Natural killer cell (primary cell): Measurements from ENCODE around the gene NFIB. TPM values are rescaled to one million over a fixed set of nuclear protein-coding genes. Genes with fewer than 3 reads are reported as not detected.

ENCODE experiments used
- ATAC-seq, 3 donors: fragments of 150-1000 bp in 2 of 3; fragments of 200-7000 bp in 1 of 3; cut with Tn5 transposase; 1 replicate in 1 of 3; 2 replicates in 2 of 3; pipeline ENCODE4 v1.10.0; 2021; ENCODE audit warnings: mild to moderate bottlenecking in 2 of 3, moderate library complexity in 2 of 3
- DNase-seq, 2 donors: peaks; one replicate each; pipeline versions ENCODE4 v3.0.0 to v3.0.0-alpha.2; 2013 to 2021; ENCODE audit warnings: mixed read lengths in 1 of 2
- H3K27ac ChIP-seq: one replicate; pipeline ENCODE4 v1.5.1; 2013; ENCODE audit warnings: mild to moderate bottlenecking, low read length
- H3K27me3 ChIP-seq: one replicate; pipeline ENCODE4 v1.6.1; 2013; ENCODE audit warnings: low read length; ENCODE audit not compliant: control insufficient read depth, insufficient read depth
- H3K36me3 ChIP-seq: one replicate; pipeline ENCODE4 v1.6.1; 2013; ENCODE audit warnings: low read length; ENCODE audit not compliant: control insufficient read depth, insufficient read depth
- H3K4me1 ChIP-seq: one replicate; pipeline ENCODE4 v1.6.1; 2013; ENCODE audit warnings: low read length; ENCODE audit not compliant: control insufficient read depth, insufficient read depth
- H3K4me3 ChIP-seq: one replicate; pipeline ENCODE4 v1.5.1; 2013; ENCODE audit warnings: low read length
- H3K9me3 ChIP-seq: one replicate; pipeline ENCODE4 v1.6.1; 2013; ENCODE audit warnings: low read length; ENCODE audit not compliant: control insufficient read depth, insufficient read depth
- H3K27ac Mint-ChIP-seq, 2 donors: one replicate each; pipeline ENCODE4 v1.8.0; 2022; ENCODE audit warnings: mild to moderate bottlenecking in 2 of 2, mixed read lengths in 2 of 2, moderate library complexity in 1 of 2
- H3K27me3 Mint-ChIP-seq, 2 donors: one replicate each; pipeline ENCODE4 v1.8.0; 2022; ENCODE audit warnings: low read depth in 2 of 2, mixed read lengths in 2 of 2
- H3K36me3 Mint-ChIP-seq: one replicate; pipeline ENCODE4 v1.8.0; 2022; ENCODE audit warnings: mixed read lengths
- H3K4me1 Mint-ChIP-seq, 2 donors: one replicate each; pipeline ENCODE4 v1.8.0; 2022; ENCODE audit warnings: mixed read lengths in 2 of 2
- H3K4me3 Mint-ChIP-seq: one replicate; pipeline ENCODE4 v1.8.0; 2022; ENCODE audit warnings: mild to moderate bottlenecking, moderate library complexity, mixed read lengths
- H3K9me3 Mint-ChIP-seq, 2 donors: one replicate each; pipeline ENCODE4 v1.8.0; 2022; ENCODE audit warnings: mixed read lengths in 2 of 2
- CTCF ChIP-seq: fragments of 200-600 bp; IDR thresholded peaks from one replicate; pipeline ENCODE4 v1.8.0; 2022; ENCODE audit warnings: antibody characterized with exemption
- WGBS: methylation state at CpG from one replicate; pipeline ENCODE4 v1.1.7; 2013; ENCODE audit warnings: missing lambda C conversion rate; ENCODE audit not compliant: insufficient coverage; 5-methylcytosine and 5-hydroxymethylcytosine counted together
- intact Hi-C: fragments of 100-400 bp; cut with micrococcal nuclease; formaldehyde crosslinking; loops from one replicate; pipeline ENCODE4 v1.14.2; 2022
- total RNA-seq, 4 donors: library from RNA; stranded (reverse); fragments of 120-200 nt in 1 of 4; gene quantifications; one replicate each; pipeline versions ENCODE4 v1.2.3 to v1.2.4, GENCODE V29; 2013 to 2022

The NFIB gene
- total RNA-seq, 3 donors from 2014 or later (not counting 1 experiment from before 2014, with no cell fraction given): 0.20 to 0.21 TPM; not detected in 1

- peaks cover 2% of the 10 kb centered on the region in 2 donors for H3K9me3 Mint-ChIP-seq
- ATAC-seq: no peak
- WGBS: 90% methylated on average over 13 of the region's 15 CpGs
These were observed 251.9 kb downstream of the NFIB start for GRCh38 chr9:14061936-14062585.

GRCh38 chr9:14058325-14058688 is 255.6 kb downstream of the NFIB start:
- Mint-ChIP-seq H3K4me3 (no peak overlapping the region), H3K36me3 (no peaks in the 10 kb centered on the region), H3K27ac (no peak overlapping the region), H3K4me1 (no peaks in the 10 kb centered on the region), H3K27me3 (no peaks in the 10 kb centered on the region), H3K9me3 (peaks cover 0 to 2% of the 10 kb centered on the region in 2 donors)
- H3K27ac ChIP-seq: no peak overlapping the region
- intact Hi-C loops: no loop called here
- no peak for DNase-seq
- no peaks in the 10 kb centered on the region for H3K36me3 ChIP-seq
- peaks cover 3% of the 10 kb centered on the region for H3K9me3 ChIP-seq
- WGBS: 89% methylated on average over 5 of the region's 5 CpGs
- no peak overlapping the region for H3K4me3 ChIP-seq
- no peaks in the 10 kb centered on the region for H3K27me3 ChIP-seq
- no peak for ATAC-seq
- no peak for TF ChIP-seq CTCF
- no peaks in the 10 kb centered on the region for H3K4me1 ChIP-seq

More at GRCh38 chr9:14061936-14062585, 251.9 kb downstream of the NFIB start:
- no peaks in the 10 kb centered on the region for H3K4me1 Mint-ChIP-seq
- Histone ChIP-seq H3K4me1 (no peaks in the 10 kb centered on the region), H3K9me3 (peaks cover 3% of the 10 kb centered on the region), H3K27ac (no peak overlapping the region), H3K36me3 (no peaks in the 10 kb centered on the region), H3K27me3 (no peaks in the 10 kb centered on the region), H3K4me3 (no peak overlapping the region)
- no peak overlapping the region for H3K27ac Mint-ChIP-seq
- no peak for DNase-seq
- H3K4me3 Mint-ChIP-seq: no peak overlapping the region
- TF ChIP-seq CTCF: no peak
- H3K27me3 Mint-ChIP-seq: no peaks in the 10 kb centered on the region
- intact Hi-C loops: no loop called here
- no peaks in the 10 kb centered on the region for H3K36me3 Mint-ChIP-seq

GRCh38 chr9:14057368-14058324 is 256.3 kb downstream of the NFIB start:
- Histone ChIP-seq H3K4me1 (no peaks in the 10 kb centered on the region), H3K4me3 (no peak overlapping the region), H3K27me3 (no peaks in the 10 kb centered on the region), H3K27ac (no peak overlapping the region), H3K9me3 (peaks cover 3% of the 10 kb centered on the region), H3K36me3 (no peaks in the 10 kb centered on the region)
- no peak overlapping the region for H3K27ac Mint-ChIP-seq
- no peak for DNase-seq
- no peak overlapping the region for H3K4me3 Mint-ChIP-seq
- H3K4me1 Mint-ChIP-seq: no peaks in the 10 kb centered on the region
- no peaks in the 10 kb centered on the region for H3K27me3 Mint-ChIP-seq
- H3K36me3 Mint-ChIP-seq: no peaks in the 10 kb centered on the region
- intact Hi-C loops: no loop called here
- H3K9me3 Mint-ChIP-seq: peaks cover 0 to 2% of the 10 kb centered on the region in 2 donors
- WGBS: 82% methylated on average over 12 of the region's 13 CpGs
- no peak for TF ChIP-seq CTCF
- no peak for ATAC-seq
